Smooth muscle cell (in vitro differentiated cells): ENCODE results near the gene THRB. TPM values are rescaled to one million over a fixed set of nuclear protein-coding genes. Genes with fewer than 3 reads are reported as not detected.

ENCODE experiments used
- DNase-seq: peaks from one replicate; lab custom pipeline; 2025; ENCODE audit not compliant: unreplicated experiment; lab: John Stamatoyannopoulos, UW
- H2AFZ ChIP-seq: fragments of 200-600 bp; sonication (generic); 2 replicates; pipeline ENCODE4 v1.6.0; 2016; ENCODE audit warnings: antibody characterized with exemption, low read depth, mild to moderate bottlenecking
- H3F3A ChIP-seq: fragments of 200-600 bp; sonication (generic); 2 replicates; pipeline ENCODE4 v1.6.0; 2017; ENCODE audit warnings: antibody characterized with exemption, low read depth
- H3K27ac ChIP-seq: fragments of 200-600 bp; sonication (generic); 2 replicates; pipeline ENCODE4 v1.5.1; 2016; ENCODE audit warnings: low read depth, mild to moderate bottlenecking
- H3K27me3 ChIP-seq: fragments of 200-600 bp; sonication (generic); 2 replicates; pipeline ENCODE4 v1.6.1; 2016; ENCODE audit warnings: low read depth, mild to moderate bottlenecking
- H3K36me3 ChIP-seq: fragments of 200-600 bp; sonication (generic); 2 replicates; pipeline ENCODE4 v1.5.1; 2016; ENCODE audit warnings: low read depth
- H3K4me1 ChIP-seq: fragments of 200-600 bp; sonication (generic); 2 replicates; pipeline ENCODE4 v1.5.1; 2016; ENCODE audit warnings: low read depth
- H3K4me2 ChIP-seq: fragments of 200-600 bp; sonication (generic); 2 replicates; pipeline ENCODE4 v1.6.0; 2016; ENCODE audit warnings: mild to moderate bottlenecking
- H3K4me3 ChIP-seq: fragments of 200-600 bp; sonication (generic); 2 replicates; pipeline ENCODE4 v1.5.1; 2016; ENCODE audit warnings: mild to moderate bottlenecking
- H3K79me2 ChIP-seq: fragments of 200-600 bp; sonication (generic); 2 replicates; pipeline ENCODE4 v1.6.0; 2016; ENCODE audit warnings: low read depth, mild to moderate bottlenecking
- H3K9ac ChIP-seq: fragments of 200-600 bp; sonication (generic); 2 replicates; pipeline ENCODE4 v1.6.0; 2016; ENCODE audit warnings: low read depth
- H3K9me3 ChIP-seq: fragments of 200-600 bp; sonication (generic); replicated peaks from 2 replicates; pipeline ENCODE4 v1.5.1; 2016; ENCODE audit warnings: low read depth
- H4K20me1 ChIP-seq: fragments of 200-600 bp; sonication (generic); 2 replicates; pipeline ENCODE4 v1.6.0; 2016; ENCODE audit warnings: low read depth
- WGBS: methylation state at CpG from one replicate; pipeline ENCODE4 v1.1.7; 2016; ENCODE audit warnings: low lambda C conversion rate; 5-methylcytosine and 5-hydroxymethylcytosine counted together
- polyA plus RNA-seq: library from polyadenylated mRNA; unstranded; fragments of >200 nt; fragmentation: Nextera tagmentation; extraction: Ambion mirVana; gene quantifications from 2 replicates; pipeline ENCODE4 v1.2.1, GENCODE V29; 2016
- total RNA-seq: library from RNA; depleted of rRNA; stranded (reverse); fragments of >200 nt; gene quantifications from 2 replicates; pipeline ENCODE4 v1.2.3, GENCODE V29; 2014
- TF ChIP-seq, protein P1 (sequence below): fragments of 200-600 bp; sonication (generic); IDR thresholded peaks from 2 replicates; pipeline ENCODE4 v1.5.1; 2017; ENCODE audit warnings: borderline replicate concordance, mild to moderate bottlenecking, antibody characterized with exemption; ENCODE audit not compliant: insufficient read depth, poor library complexity, severe bottlenecking

Gene THRB
- total and polyA plus RNA-seq, 2 experiments from 2014 or later, result 5.6 to 43.8 TPM

DNA sequence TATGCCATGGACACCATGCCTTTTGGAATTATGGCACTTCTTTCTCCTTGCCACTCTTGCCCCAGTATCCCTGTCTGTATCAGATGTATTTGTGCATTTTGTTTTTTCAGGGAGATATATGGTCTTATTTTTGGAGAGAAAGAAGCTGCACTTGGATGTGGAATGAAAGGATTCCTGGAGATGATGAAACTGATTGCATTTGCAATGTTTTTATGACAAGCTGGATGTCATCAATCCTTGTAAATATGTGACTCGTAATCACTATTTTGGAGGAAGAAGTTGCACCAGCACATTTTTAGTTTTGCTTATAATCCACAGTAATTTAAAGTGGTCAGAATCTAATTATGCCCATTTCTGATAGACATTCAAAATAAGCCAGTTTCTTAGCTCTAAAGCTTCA lies 384.6 kb downstream of the THRB start:
- no peaks in the 10 kb centered on the region for H3K79me2 ChIP-seq
- no peaks in the 10 kb centered on the region for H3K4me1 ChIP-seq
- no peak overlapping the region for H2AFZ ChIP-seq
- DNase-seq, result no peak
- no peak overlapping the region for H3K4me3 ChIP-seq
- TF ChIP-seq, protein P1, sequence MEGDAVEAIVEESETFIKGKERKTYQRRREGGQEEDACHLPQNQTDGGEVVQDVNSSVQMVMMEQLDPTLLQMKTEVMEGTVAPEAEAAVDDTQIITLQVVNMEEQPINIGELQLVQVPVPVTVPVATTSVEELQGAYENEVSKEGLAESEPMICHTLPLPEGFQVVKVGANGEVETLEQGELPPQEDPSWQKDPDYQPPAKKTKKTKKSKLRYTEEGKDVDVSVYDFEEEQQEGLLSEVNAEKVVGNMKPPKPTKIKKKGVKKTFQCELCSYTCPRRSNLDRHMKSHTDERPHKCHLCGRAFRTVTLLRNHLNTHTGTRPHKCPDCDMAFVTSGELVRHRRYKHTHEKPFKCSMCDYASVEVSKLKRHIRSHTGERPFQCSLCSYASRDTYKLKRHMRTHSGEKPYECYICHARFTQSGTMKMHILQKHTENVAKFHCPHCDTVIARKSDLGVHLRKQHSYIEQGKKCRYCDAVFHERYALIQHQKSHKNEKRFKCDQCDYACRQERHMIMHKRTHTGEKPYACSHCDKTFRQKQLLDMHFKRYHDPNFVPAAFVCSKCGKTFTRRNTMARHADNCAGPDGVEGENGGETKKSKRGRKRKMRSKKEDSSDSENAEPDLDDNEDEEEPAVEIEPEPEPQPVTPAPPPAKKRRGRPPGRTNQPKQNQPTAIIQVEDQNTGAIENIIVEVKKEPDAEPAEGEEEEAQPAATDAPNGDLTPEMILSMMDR, result no peak
- no peaks in the 10 kb centered on the region for H4K20me1 ChIP-seq
- WGBS, result 87% methylated on average over 1 of the region's 1 CpG
- no peak overlapping the region for H3K4me2 ChIP-seq
- H3K9ac ChIP-seq, result no peak overlapping the region
- no peaks in the 10 kb centered on the region for H3F3A ChIP-seq
- H3K9me3 ChIP-seq, result no peaks in the 10 kb centered on the region
- H3K36me3 ChIP-seq, result no peaks in the 10 kb centered on the region
- H3K27ac ChIP-seq, result no peak overlapping the region
- peaks cover 2% of the 10 kb centered on the region for H3K27me3 ChIP-seq

DNA sequence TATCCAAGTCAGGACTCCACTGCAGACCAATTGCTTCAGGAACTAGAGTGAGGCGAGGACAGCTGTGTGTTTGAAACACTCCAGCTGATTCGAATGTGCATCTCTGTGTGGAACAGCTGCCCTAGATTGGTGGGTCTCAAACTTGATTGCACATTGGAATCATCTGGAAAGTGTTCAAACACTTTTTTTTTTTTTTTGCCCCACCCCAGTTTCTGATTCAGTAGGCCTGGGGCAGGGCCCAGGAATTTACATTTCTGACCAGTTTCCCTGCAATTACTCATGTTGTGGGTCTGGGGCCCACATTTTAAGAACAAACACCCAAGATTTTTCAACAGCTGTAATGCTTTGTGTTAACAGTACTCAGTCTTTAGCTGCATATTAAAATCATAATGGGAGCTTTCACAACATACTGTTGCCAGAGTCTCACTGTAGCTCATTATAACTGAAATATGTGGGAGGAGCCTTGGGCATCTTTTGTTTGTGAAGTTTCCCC lies 392.9 kb downstream of the THRB start:
- H3K9me3 ChIP-seq, result no peaks in the 10 kb centered on the region
- H3K9ac ChIP-seq, result no peak overlapping the region
- H3F3A ChIP-seq, result no peaks in the 10 kb centered on the region
- no peaks in the 10 kb centered on the region for H3K79me2 ChIP-seq
- H2AFZ ChIP-seq, result no peak overlapping the region
- no peak overlapping the region for H3K4me2 ChIP-seq
- no peaks in the 10 kb centered on the region for H4K20me1 ChIP-seq
- no peak for DNase-seq
- 98% methylated on average over 2 of the region's 2 CpGs for WGBS
- H3K36me3 ChIP-seq, result no peaks in the 10 kb centered on the region
- no peak overlapping the region for H3K27ac ChIP-seq
- no peaks in the 10 kb centered on the region for H3K4me1 ChIP-seq
- H3K27me3 ChIP-seq, result no peaks in the 10 kb centered on the region
- H3K4me3 ChIP-seq, result no peak overlapping the region
- TF ChIP-seq, protein P1, result no peak

DNA sequence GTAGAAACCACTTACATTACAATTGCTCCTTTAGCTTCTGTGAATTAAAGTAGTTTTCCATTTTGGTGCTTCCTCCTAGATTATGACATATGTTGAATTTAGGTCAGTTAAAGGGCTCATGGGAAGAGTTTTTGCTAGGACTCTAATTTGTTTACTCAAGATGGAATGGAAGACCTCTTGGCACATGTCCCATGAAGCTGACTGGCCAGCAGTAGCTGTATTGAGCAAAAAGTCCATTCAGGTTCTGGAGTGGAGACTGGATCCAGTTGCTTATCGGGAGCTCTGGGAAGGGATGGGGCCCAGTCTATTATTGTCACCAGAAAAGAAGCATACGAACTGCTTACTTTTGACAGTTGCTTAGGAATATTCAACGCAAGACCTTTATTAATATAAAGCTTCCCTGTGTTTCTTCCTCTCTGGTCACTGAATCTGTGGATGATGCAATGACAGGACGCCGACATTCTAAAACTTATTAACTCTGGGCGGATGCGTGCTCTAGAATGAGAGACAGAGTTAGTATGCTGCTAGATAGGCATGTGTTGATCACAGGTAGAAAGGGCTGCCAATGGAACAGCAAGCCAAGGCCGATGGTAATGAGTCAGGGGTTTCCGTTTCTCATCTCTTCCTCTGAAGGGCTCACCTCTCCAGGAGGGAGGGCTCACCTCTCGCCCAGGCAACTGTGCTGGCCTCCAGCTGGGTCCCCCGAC lies 393.8 kb downstream of the THRB start:
- Histone ChIP-seq H2AFZ (no peak overlapping the region), H3K9me3 (no peaks in the 10 kb centered on the region), H3K4me3 (no peak overlapping the region), H3K79me2 (no peaks in the 10 kb centered on the region), H3K36me3 (no peaks in the 10 kb centered on the region), H3K9ac (no peak overlapping the region), H4K20me1 (no peaks in the 10 kb centered on the region), H3K27ac (no peak overlapping the region), H3K4me1 (no peaks in the 10 kb centered on the region), H3F3A (no peaks in the 10 kb centered on the region), H3K4me2 (no peak overlapping the region), H3K27me3 (no peaks in the 10 kb centered on the region)
- TF ChIP-seq, protein P1, result no peak
- WGBS, result 91% methylated on average over 11 of the region's 11 CpGs
- no peak for DNase-seq
